ENCODE measurements around the gene TOR1AIP2.

GRCh38 chr1:179822065-179822464 is 55.5 kb downstream of the TOR1AIP2 start:
- TF ChIP-seq POLR2A (IDR thresholded peaks at IDR 0.05), result no peak
- TF ChIP-seq, protein P1, sequence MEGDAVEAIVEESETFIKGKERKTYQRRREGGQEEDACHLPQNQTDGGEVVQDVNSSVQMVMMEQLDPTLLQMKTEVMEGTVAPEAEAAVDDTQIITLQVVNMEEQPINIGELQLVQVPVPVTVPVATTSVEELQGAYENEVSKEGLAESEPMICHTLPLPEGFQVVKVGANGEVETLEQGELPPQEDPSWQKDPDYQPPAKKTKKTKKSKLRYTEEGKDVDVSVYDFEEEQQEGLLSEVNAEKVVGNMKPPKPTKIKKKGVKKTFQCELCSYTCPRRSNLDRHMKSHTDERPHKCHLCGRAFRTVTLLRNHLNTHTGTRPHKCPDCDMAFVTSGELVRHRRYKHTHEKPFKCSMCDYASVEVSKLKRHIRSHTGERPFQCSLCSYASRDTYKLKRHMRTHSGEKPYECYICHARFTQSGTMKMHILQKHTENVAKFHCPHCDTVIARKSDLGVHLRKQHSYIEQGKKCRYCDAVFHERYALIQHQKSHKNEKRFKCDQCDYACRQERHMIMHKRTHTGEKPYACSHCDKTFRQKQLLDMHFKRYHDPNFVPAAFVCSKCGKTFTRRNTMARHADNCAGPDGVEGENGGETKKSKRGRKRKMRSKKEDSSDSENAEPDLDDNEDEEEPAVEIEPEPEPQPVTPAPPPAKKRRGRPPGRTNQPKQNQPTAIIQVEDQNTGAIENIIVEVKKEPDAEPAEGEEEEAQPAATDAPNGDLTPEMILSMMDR (IDR thresholded peaks at IDR 0.05), result no peak
- TF ChIP-seq EP300 (IDR thresholded peaks at IDR 0.05), result no peak
